GM23338 (cell line): ENCODE results near the gene PCDHGA9. TPM values are rescaled to one million over a fixed set of nuclear protein-coding genes. Genes with fewer than 3 reads are reported as not detected.
A peak's percentile ranks its signal among the peaks of the same experiment; 100 is the strongest.

ENCODE experiments used
- ATAC-seq: fragments of 200-7000 bp; cut with Tn5 transposase; 3 replicates; pipeline ENCODE4 v1.9.1; 2020
- DNase-seq: peaks from one replicate; pipeline ENCODE4 v3.0.0-alpha.2; 2015; ENCODE audit warnings: low spot score
- H2AFZ ChIP-seq: fragments of 200-600 bp; sonication (generic); 2 replicates; pipeline ENCODE4 v1.8.0; 2016; ENCODE audit warnings: antibody characterized with exemption, mild to moderate bottlenecking, moderate library complexity
- H3F3A ChIP-seq: fragments of 200-600 bp; sonication (generic); replicated peaks from 2 replicates; pipeline ENCODE4 v1.8.0; 2017; ENCODE audit warnings: antibody characterized with exemption, mixed run types, low read depth
- H3K27ac ChIP-seq: fragments of 200-600 bp; sonication (generic); 2 replicates; pipeline ENCODE4 v1.6.1; 2016; ENCODE audit warnings: low read depth
- H3K27me3 ChIP-seq: fragments of 200-600 bp; sonication (generic); 2 replicates; pipeline ENCODE4 v1.8.0; 2016; ENCODE audit warnings: mild to moderate bottlenecking, mixed run types, moderate library complexity; ENCODE audit not compliant: insufficient read depth
- H3K36me3 ChIP-seq: fragments of 200-600 bp; sonication (generic); 2 replicates; pipeline ENCODE4 v1.8.0; 2016; ENCODE audit warnings: mild to moderate bottlenecking; ENCODE audit not compliant: insufficient read depth
- H3K4me1 ChIP-seq: fragments of 200-600 bp; sonication (generic); 2 replicates; pipeline ENCODE4 v1.8.0; 2016; ENCODE audit warnings: mild to moderate bottlenecking, moderate library complexity; ENCODE audit not compliant: insufficient read depth
- H3K4me2 ChIP-seq: fragments of 200-600 bp; sonication (generic); 2 replicates; pipeline ENCODE4 v1.7.1; 2017; ENCODE audit warnings: mixed run types
- H3K4me3 ChIP-seq: fragments of 200-600 bp; sonication (generic); 2 replicates; pipeline ENCODE4 v1.6.1; 2016; ENCODE audit warnings: mixed run types
- H3K79me2 ChIP-seq: fragments of 200-600 bp; sonication (generic); replicated peaks from 2 replicates; pipeline ENCODE4 v1.8.0; 2017; ENCODE audit warnings: mild to moderate bottlenecking; ENCODE audit not compliant: insufficient read depth
- H3K9me2 ChIP-seq: fragments of 200-600 bp; sonication (generic); 2 replicates; pipeline ENCODE4 v1.8.0; 2017; ENCODE audit not compliant: insufficient read depth
- H4K20me1 ChIP-seq: fragments of 200-600 bp; sonication (generic); replicated peaks from 2 replicates; pipeline ENCODE4 v1.8.0; 2017; ENCODE audit warnings: mild to moderate bottlenecking; ENCODE audit not compliant: insufficient read depth
- H3K27ac Mint-ChIP-seq: 2 replicates; pipeline ENCODE4 v1.8.0; 2020; ENCODE audit warnings: inconsistent platforms, mild to moderate bottlenecking, moderate library complexity, mixed read lengths
- H3K27me3 Mint-ChIP-seq: 3 replicates; pipeline ENCODE4 v1.8.0; 2022; ENCODE audit warnings: low read depth, mild to moderate bottlenecking, moderate library complexity, mixed read lengths, inconsistent platforms; ENCODE audit not compliant: insufficient read depth, poor library complexity
- H3K36me3 Mint-ChIP-seq: 3 replicates; pipeline ENCODE4 v1.8.0; 2021; ENCODE audit warnings: low read depth, mild to moderate bottlenecking, inconsistent platforms, moderate library complexity, mixed read lengths
- H3K4me1 Mint-ChIP-seq: 3 replicates; pipeline ENCODE4 v1.8.0; 2020; ENCODE audit warnings: mild to moderate bottlenecking, inconsistent platforms, mixed read lengths
- H3K4me3 Mint-ChIP-seq: 3 replicates; pipeline ENCODE4 v1.8.0; 2021; ENCODE audit warnings: moderate library complexity, mild to moderate bottlenecking, inconsistent platforms, mixed read lengths
- H3K9me3 Mint-ChIP-seq: 3 replicates; pipeline ENCODE4 v1.8.0; 2020; ENCODE audit warnings: moderate library complexity, mild to moderate bottlenecking, inconsistent platforms, mixed read lengths
- EZH2phosphoT487 ChIP-seq: fragments of 200-600 bp; sonication (generic); IDR thresholded peaks from one replicate; pipeline ENCODE4 v1.8.1; 2018; ENCODE audit warnings: antibody characterized with exemption; ENCODE audit not compliant: unreplicated experiment
- JUNB ChIP-seq: IDR thresholded peaks from one replicate; pipeline ENCODE4 v1.6.1; 2016; ENCODE audit warnings: antibody characterized with exemption; ENCODE audit not compliant: unreplicated experiment
- NANOG ChIP-seq: IDR thresholded peaks from 2 replicates; pipeline ENCODE4 v1.6.1; 2016; ENCODE audit warnings: antibody characterized with exemption, borderline replicate concordance
- POLR2AphosphoS5 ChIP-seq: IDR thresholded peaks from 2 replicates; pipeline ENCODE4 v1.6.1; 2016; ENCODE audit warnings: antibody characterized with exemption, low read depth
- ZNF114 ChIP-seq: fragments of 250-450 bp; sonication (Bioruptor Pico); IDR thresholded peaks from 2 replicates; pipeline ENCODE4 v1.5.0; 2020; ENCODE audit warnings: mild to moderate bottlenecking, moderate library complexity
- ZNF331 ChIP-seq: fragments of 250-450 bp; sonication (Bioruptor Pico); IDR thresholded peaks from 2 replicates; pipeline ENCODE4 v1.5.0; 2020; ENCODE audit warnings: low read depth, mild to moderate bottlenecking, moderate library complexity
- polyA plus RNA-seq: library from polyadenylated mRNA; unstranded; fragments of >200 nt; fragmentation: Nextera tagmentation; extraction: Ambion mirVana; gene quantifications from 2 replicates; pipeline ENCODE4 v1.2.1, GENCODE V29; 2016
- total RNA-seq: library from RNA; depleted of rRNA; stranded (reverse); fragments of >200 nt; shearing (Covaris generic); gene quantifications from 2 replicates; pipeline ENCODE4 v1.2.3, GENCODE V29; 2014
- TF ChIP-seq, protein P1 (sequence below): fragments of 250-450 bp; sonication (Bioruptor Pico); IDR thresholded peaks from 2 replicates; pipeline ENCODE4 v1.5.0; 2020; ENCODE audit warnings: mild to moderate bottlenecking, moderate library complexity
- TF ChIP-seq, protein P2 (sequence below), 2 experiments: fragments of 200-600 bp in 1 of 2; sonication (generic) in 1 of 2; conservative IDR thresholded peaks; 2 replicates each; pipeline versions ENCODE4 v1.5.1 to v1.6.1; 2016 to 2017; ENCODE audit warnings: antibody characterized with exemption in 2 of 2, low read depth in 2 of 2, mild to moderate bottlenecking in 2 of 2, moderate library complexity in 1 of 2

The PCDHGA9 gene
- total and polyA plus RNA-seq, 2 experiments from 2014 or later: 0.50 to 5.5 TPM

DNA sequence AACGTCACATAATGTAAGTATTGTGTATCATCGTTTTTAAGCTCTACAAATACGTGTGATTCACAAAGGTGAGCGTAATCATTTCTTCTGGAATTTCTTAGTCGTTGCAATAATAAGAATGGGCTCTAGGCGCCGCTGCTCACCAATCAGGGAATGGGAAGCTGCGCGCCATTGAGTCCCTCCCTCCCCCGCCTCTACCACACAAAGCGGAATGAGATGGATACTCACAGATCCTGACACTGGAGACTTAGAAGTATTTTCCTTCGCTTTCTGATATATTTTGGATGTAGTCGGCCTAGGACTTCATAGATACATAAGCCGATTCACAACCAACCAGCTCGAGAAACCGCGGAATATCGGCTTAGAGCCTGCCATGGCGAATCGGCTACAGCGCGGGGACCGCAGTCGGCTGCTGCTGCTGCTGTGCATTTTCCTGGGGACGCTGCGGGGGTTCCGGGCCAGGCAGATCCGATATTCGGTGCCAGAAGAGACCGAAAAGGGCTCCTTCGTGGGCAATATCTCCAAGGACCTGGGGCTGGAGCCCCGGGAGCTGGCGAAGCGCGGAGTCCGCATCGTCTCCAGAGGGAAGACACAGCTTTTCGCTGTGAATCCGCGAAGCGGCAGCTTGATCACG lies 18.4 kb downstream of the PCDHGA9 start, which contains the start of gene PCDHGA11 (continued):
- TF ChIP-seq, protein P1, sequence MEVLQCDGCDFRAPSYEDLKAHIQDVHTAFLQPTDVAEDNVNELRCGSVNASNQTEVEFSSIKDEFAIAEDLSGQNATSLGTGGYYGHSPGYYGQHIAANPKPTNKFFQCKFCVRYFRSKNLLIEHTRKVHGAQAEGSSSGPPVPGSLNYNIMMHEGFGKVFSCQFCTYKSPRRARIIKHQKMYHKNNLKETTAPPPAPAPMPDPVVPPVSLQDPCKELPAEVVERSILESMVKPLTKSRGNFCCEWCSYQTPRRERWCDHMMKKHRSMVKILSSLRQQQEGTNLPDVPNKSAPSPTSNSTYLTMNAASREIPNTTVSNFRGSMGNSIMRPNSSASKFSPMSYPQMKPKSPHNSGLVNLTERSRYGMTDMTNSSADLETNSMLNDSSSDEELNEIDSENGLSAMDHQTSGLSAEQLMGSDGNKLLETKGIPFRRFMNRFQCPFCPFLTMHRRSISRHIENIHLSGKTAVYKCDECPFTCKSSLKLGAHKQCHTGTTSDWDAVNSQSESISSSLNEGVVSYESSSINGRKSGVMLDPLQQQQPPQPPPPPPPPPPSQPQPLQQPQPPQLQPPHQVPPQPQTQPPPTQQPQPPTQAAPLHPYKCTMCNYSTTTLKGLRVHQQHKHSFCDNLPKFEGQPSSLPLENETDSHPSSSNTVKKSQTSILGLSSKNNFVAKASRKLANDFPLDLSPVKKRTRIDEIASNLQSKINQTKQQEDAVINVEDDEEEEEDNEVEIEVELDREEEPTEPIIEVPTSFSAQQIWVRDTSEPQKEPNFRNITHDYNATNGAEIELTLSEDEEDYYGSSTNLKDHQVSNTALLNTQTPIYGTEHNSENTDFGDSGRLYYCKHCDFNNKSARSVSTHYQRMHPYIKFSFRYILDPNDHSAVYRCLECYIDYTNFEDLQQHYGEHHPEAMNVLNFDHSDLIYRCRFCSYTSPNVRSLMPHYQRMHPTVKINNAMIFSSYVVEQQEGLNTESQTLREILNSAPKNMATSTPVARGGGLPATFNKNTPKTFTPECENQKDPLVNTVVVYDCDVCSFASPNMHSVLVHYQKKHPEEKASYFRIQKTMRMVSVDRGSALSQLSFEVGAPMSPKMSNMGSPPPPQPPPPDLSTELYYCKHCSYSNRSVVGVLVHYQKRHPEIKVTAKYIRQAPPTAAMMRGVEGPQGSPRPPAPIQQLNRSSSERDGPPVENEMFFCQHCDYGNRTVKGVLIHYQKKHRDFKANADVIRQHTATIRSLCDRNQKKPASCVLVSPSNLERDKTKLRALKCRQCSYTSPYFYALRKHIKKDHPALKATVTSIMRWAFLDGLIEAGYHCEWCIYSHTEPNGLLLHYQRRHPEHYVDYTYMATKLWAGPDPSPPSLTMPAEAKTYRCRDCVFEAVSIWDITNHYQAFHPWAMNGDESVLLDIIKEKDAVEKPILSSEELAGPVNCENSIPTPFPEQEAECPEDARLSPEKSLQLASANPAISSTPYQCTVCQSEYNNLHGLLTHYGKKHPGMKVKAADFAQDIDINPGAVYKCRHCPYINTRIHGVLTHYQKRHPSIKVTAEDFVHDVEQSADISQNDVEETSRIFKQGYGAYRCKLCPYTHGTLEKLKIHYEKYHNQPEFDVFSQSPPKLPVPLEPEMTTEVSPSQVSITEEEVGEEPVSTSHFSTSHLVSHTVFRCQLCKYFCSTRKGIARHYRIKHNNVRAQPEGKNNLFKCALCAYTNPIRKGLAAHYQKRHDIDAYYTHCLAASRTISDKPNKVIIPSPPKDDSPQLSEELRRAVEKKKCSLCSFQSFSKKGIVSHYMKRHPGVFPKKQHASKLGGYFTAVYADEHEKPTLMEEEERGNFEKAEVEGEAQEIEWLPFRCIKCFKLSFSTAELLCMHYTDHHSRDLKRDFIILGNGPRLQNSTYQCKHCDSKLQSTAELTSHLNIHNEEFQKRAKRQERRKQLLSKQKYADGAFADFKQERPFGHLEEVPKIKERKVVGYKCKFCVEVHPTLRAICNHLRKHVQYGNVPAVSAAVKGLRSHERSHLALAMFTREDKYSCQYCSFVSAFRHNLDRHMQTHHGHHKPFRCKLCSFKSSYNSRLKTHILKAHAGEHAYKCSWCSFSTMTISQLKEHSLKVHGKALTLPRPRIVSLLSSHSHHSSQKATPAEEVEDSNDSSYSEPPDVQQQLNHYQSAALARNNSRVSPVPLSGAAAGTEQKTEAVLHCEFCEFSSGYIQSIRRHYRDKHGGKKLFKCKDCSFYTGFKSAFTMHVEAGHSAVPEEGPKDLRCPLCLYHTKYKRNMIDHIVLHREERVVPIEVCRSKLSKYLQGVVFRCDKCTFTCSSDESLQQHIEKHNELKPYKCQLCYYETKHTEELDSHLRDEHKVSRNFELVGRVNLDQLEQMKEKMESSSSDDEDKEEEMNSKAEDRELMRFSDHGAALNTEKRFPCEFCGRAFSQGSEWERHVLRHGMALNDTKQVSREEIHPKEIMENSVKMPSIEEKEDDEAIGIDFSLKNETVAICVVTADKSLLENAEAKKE (CRISPR knock-in tag): no peak
- TF ChIP-seq NANOG: no peak
- TF ChIP-seq, protein P2, sequence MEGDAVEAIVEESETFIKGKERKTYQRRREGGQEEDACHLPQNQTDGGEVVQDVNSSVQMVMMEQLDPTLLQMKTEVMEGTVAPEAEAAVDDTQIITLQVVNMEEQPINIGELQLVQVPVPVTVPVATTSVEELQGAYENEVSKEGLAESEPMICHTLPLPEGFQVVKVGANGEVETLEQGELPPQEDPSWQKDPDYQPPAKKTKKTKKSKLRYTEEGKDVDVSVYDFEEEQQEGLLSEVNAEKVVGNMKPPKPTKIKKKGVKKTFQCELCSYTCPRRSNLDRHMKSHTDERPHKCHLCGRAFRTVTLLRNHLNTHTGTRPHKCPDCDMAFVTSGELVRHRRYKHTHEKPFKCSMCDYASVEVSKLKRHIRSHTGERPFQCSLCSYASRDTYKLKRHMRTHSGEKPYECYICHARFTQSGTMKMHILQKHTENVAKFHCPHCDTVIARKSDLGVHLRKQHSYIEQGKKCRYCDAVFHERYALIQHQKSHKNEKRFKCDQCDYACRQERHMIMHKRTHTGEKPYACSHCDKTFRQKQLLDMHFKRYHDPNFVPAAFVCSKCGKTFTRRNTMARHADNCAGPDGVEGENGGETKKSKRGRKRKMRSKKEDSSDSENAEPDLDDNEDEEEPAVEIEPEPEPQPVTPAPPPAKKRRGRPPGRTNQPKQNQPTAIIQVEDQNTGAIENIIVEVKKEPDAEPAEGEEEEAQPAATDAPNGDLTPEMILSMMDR (conservative IDR thresholded peaks at IDR 0.05; ENCODE audit: low read depth in 2 of 2): peak; percentile 89

DNA sequence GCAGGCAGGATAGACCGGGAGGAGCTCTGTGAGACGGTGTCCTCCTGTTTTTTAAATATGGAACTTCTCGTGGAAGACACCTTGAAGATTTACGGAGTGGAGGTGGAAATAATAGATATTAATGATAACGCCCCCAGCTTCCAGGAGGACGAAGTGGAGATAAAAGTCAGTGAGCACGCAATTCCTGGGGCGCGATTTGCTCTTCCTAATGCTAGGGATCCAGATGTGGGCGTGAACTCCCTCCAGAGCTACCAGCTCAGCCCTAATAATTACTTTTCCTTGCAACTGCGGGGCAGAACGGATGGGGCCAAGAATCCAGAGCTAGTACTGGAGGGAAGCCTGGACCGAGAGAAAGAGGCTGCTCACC lies 18.9 kb downstream of the PCDHGA9 start:
- H3K36me3 Mint-ChIP-seq: peaks cover 78% of the 10 kb centered on the region
- ATAC-seq: no peak
- Histone ChIP-seq H3K4me1 (no peaks in the 10 kb centered on the region), H3K27ac (no peak overlapping the region), H3K27me3 (peaks cover 20% of the 10 kb centered on the region), H3K9me2 (no peaks in the 10 kb centered on the region), H3K4me2 (peak overlapping the region; percentile 77), H4K20me1 (no peaks in the 10 kb centered on the region), H3K79me2 (no peaks in the 10 kb centered on the region; the same call in 1 of the 2 replicates), H3K4me3 (peak overlapping the region; percentile 62), H3F3A (no peaks in the 10 kb centered on the region), H3K36me3 (no peaks in the 10 kb centered on the region), H2AFZ (peak overlapping the region; percentile 73; the same call in 1 of the 2 replicates)
- no peak overlapping the region; the same call in 1 of the 2 replicates for H3K27ac Mint-ChIP-seq
- peak overlapping the region; percentile 77 for H3K4me3 Mint-ChIP-seq
- TF ChIP-seq ZNF331 (no peak), JUNB (no peak), ZNF114 (CRISPR knock-in tag) (no peak), NANOG (no peak), POLR2AphosphoS5 (no peak), EZH2phosphoT487 (no peak)
- DNase-seq: peak; percentile 36
- peaks cover 28% of the 10 kb centered on the region for H3K27me3 Mint-ChIP-seq
- peaks cover 7% of the 10 kb centered on the region for H3K4me1 Mint-ChIP-seq
- peaks cover 76% of the 10 kb centered on the region for H3K9me3 Mint-ChIP-seq
